ENCODE data around the gene RAPGEF4.

Gene RAPGEF4

GRCh38 chr2:172944794-172945509, 209.3 kb downstream of the RAPGEF4 start:
- DNase-seq = no peak

GRCh38 chr2:172945510-172945850, 209.8 kb downstream of the RAPGEF4 start:
- no peak for DNase-seq

GRCh38 chr2:172947461-172948153, 212.0 kb downstream of the RAPGEF4 start:
- DNase-seq = no peak

GRCh38 chr2:172949522-172949921, 213.9 kb downstream of the RAPGEF4 start:
- DNase-seq = no peak

GRCh38 chr2:172950565-172950964, 214.9 kb downstream of the RAPGEF4 start:
- no peak for DNase-seq

GRCh38 chr2:172951554-172951953, 215.9 kb downstream of the RAPGEF4 start:
- DNase-seq = no peak

GRCh38 chr2:172953411-172953810, 217.8 kb downstream of the RAPGEF4 start:
- DNase-seq = no peak

GRCh38 chr2:172953970-172954852, 218.6 kb downstream of the RAPGEF4 start:
- DNase-seq = no peak

- no peak for DNase-seq
Measured at GRCh38 chr2:172955587-172955986, 219.9 kb downstream of the RAPGEF4 start.

- no peak for DNase-seq
Measured at GRCh38 chr2:172957734-172958133, 222.1 kb downstream of the RAPGEF4 start.

- DNase-seq = no peak
Measured at GRCh38 chr2:172962082-172962481, 226.4 kb downstream of the RAPGEF4 start.

- DNase-seq = no peak
Measured at GRCh38 chr2:172962824-172963223, 227.2 kb downstream of the RAPGEF4 start.

GRCh38 chr2:172964511-172965139, 229.0 kb downstream of the RAPGEF4 start:
- DNase-seq = no peak

GRCh38 chr2:172965433-172966212, 230.0 kb downstream of the RAPGEF4 start:
- DNase-seq = no peak

- no peak for DNase-seq
Measured at GRCh38 chr2:172967036-172967982, 231.7 kb downstream of the RAPGEF4 start.

- DNase-seq = no peak
Measured at GRCh38 chr2:172968061-172968469, 232.4 kb downstream of the RAPGEF4 start.

GRCh38 chr2:172969166-172969565, 233.5 kb downstream of the RAPGEF4 start:
- DNase-seq = no peak

GRCh38 chr2:172969609-172970008, 234.0 kb downstream of the RAPGEF4 start:
- DNase-seq = no peak

- peak; percentile 53 for DNase-seq
Measured at GRCh38 chr2:172970660-172971059, 235.0 kb downstream of the RAPGEF4 start.

GRCh38 chr2:172972005-172972619, 236.5 kb downstream of the RAPGEF4 start:
- peak; percentile 49 for DNase-seq

GRCh38 chr2:172974762-172975161, 239.1 kb downstream of the RAPGEF4 start:
- no peak for DNase-seq

All from CD4-positive, alpha-beta T cell treated with Interleukin-17A for 4 hours (primary cell).